SK-N-SH (cell line): ENCODE data around the gene POLA2. TPM values are rescaled to one million over a fixed set of nuclear protein-coding genes. Genes with fewer than 3 reads are reported as not detected.
A peak's percentile ranks its signal among the peaks of the same experiment; 100 is the strongest.

Experiments used
- CTCF ChIA-PET: fragments of 300-600, 350-600 bp; formaldehyde crosslinking; extraction: SDS; loops from one replicate; lab custom pipeline; 2021; lab: Yijun Ruan, JAX
- POLR2A ChIA-PET: fragments of 350-600 bp; sonication (Branson Sonifier 250); formaldehyde crosslinking; extraction: SDS; loops from one replicate; lab custom pipeline; 2020; ENCODE audit warnings: antibody characterized with exemption, inconsistent platforms; lab: Yijun Ruan, JAX
- DNase-seq: peaks from one replicate; pipeline ENCODE4 v3.0.0; 2012
- H2AFZ ChIP-seq: fragments of 200-600 bp; sonication (generic); 2 replicates; pipeline ENCODE4 v1.8.1; 2016; ENCODE audit warnings: antibody characterized with exemption, mild to moderate bottlenecking, low read depth
- H3F3A ChIP-seq: fragments of 200-600 bp; sonication (generic); replicated peaks from 2 replicates; pipeline ENCODE3; 2016; ENCODE audit warnings: antibody characterized with exemption, mild to moderate bottlenecking; ENCODE audit not compliant: insufficient read depth
- H3K27ac ChIP-seq, 2 experiments: fragments of 200-500 bp in 1 of 2; fragments of 200-600 bp in 1 of 2; sonication (Bioruptor generic) in 1 of 2; sonication (generic), shearing (Covaris generic) in 1 of 2; 2 replicates each; pipeline versions ENCODE4 v1.5.1 to v1.6.1; 2014 to 2016; ENCODE audit warnings: low read depth in 2 of 2, inconsistent platforms in 1 of 2, low read length in 1 of 2, mild to moderate bottlenecking in 1 of 2, mixed read lengths in 1 of 2
- H3K27me3 ChIP-seq: fragments of 200-600 bp; sonication (generic), shearing (Covaris generic); 2 replicates; pipeline ENCODE4 v1.6.1; 2016; ENCODE audit warnings: mixed run types; ENCODE audit not compliant: insufficient read depth
- H3K36me3 ChIP-seq, 2 experiments: fragments of 200-500 bp in 1 of 2; fragments of 200-600 bp in 1 of 2; sonication (Bioruptor generic) in 1 of 2; sonication (generic) in 1 of 2; replicated peaks in 1 of 2; 2 replicates each; pipeline versions ENCODE3 to v1.5.1; 2014 to 2016; ENCODE audit warnings: low read length in 1 of 2, mild to moderate bottlenecking in 1 of 2; ENCODE audit not compliant: insufficient read depth in 2 of 2, control insufficient read depth in 1 of 2
- H3K4me1 ChIP-seq, 2 experiments: fragments of 200-500 bp in 1 of 2; fragments of 200-600 bp in 1 of 2; sonication (Bioruptor generic) in 1 of 2; sonication (generic), shearing (Covaris generic) in 1 of 2; 2 replicates each; pipeline versions ENCODE4 v1.5.1 to v1.6.1; 2014 to 2016; ENCODE audit warnings: low read depth in 1 of 2, low read length in 1 of 2, mixed run types in 1 of 2; ENCODE audit not compliant: insufficient read depth in 2 of 2, control insufficient read depth in 1 of 2
- H3K4me2 ChIP-seq: fragments of 200-600 bp; sonication (generic), shearing (Covaris generic); 2 replicates; pipeline ENCODE4 v1.6.1; 2017; ENCODE audit warnings: mixed run types
- H3K4me3 ChIP-seq, 2 experiments: fragments of 200-500 bp in 1 of 2; fragments of 200-600 bp in 1 of 2; sonication (Bioruptor generic) in 1 of 2; sonication (generic), shearing (Covaris generic) in 1 of 2; 2 replicates each; pipeline versions ENCODE4 v1.5.1 to v1.8.1; 2014 to 2016; ENCODE audit warnings: low read depth in 2 of 2, inconsistent platforms in 1 of 2, low read length in 1 of 2, mild to moderate bottlenecking in 1 of 2, mixed read lengths in 1 of 2, moderate library complexity in 1 of 2
- H3K79me2 ChIP-seq: fragments of 200-600 bp; sonication (generic); 2 replicates; pipeline ENCODE4 v1.8.1; 2017; ENCODE audit warnings: mild to moderate bottlenecking; ENCODE audit not compliant: insufficient read depth
- H3K9ac ChIP-seq: fragments of 200-600 bp; sonication (generic); 2 replicates; pipeline ENCODE4 v1.6.1; 2017; ENCODE audit warnings: mixed run types
- H3K9me2 ChIP-seq: fragments of 200-600 bp; sonication (generic); 2 replicates; pipeline ENCODE4 v1.6.1; 2017; ENCODE audit warnings: mixed run types
- H3K9me3 ChIP-seq: fragments of 200-600 bp; sonication (generic); 2 replicates; pipeline ENCODE4 v1.6.1; 2017; ENCODE audit warnings: mixed run types, mild to moderate bottlenecking, moderate library complexity
- H4K20me1 ChIP-seq: fragments of 200-600 bp; sonication (generic); 2 replicates; pipeline ENCODE4 v1.6.1; 2017; ENCODE audit warnings: mild to moderate bottlenecking, mixed run types; ENCODE audit not compliant: insufficient read depth
- CHD2 ChIP-seq: fragments of 150-350 bp; IDR thresholded peaks from 2 replicates; pipeline ENCODE4 v1.6.1; 2018; ENCODE audit warnings: low read length; ENCODE audit not compliant: partially characterized antibody
- ELF1 ChIP-seq: IDR thresholded peaks from 2 replicates; pipeline ENCODE4 v1.4.0; 2012
- MXI1 ChIP-seq: IDR thresholded peaks from 2 replicates; pipeline ENCODE4 v1.6.1; 2012; ENCODE audit warnings: mild to moderate bottlenecking, low read depth, low read length, improper control_type of control experiment
- NFIC ChIP-seq: IDR thresholded peaks from 2 replicates; pipeline ENCODE4 v1.4.0; 2012; ENCODE audit warnings: borderline replicate concordance
- POLR2AphosphoS5 ChIP-seq: IDR thresholded peaks from 2 replicates; pipeline ENCODE4 v1.6.1; 2012; ENCODE audit warnings: low read depth, low read length
- TAF1 ChIP-seq: IDR thresholded peaks from 2 replicates; pipeline ENCODE4 v1.6.1; 2012; ENCODE audit warnings: low read depth, mild to moderate bottlenecking, low read length, moderate library complexity, borderline replicate concordance
- YY1 ChIP-seq: IDR thresholded peaks from 2 replicates; pipeline ENCODE4 v1.4.0; 2012; ENCODE audit warnings: low read depth, mild to moderate bottlenecking
- WGBS: methylation state at CpG from one replicate; pipeline ENCODE4 v1.1.6; 2017; ENCODE audit warnings: low lambda C conversion rate; 5-methylcytosine and 5-hydroxymethylcytosine counted together
- polyA plus RNA-seq, 3 experiments: library from polyadenylated mRNA; depleted of rRNA; stranded (reverse); fragments of >200 nt; gene quantifications; 2 replicates each; pipeline ENCODE4 v1.2.3, GENCODE V29; 2012
- TF ChIP-seq, protein P1 (sequence below): IDR thresholded peaks from 2 replicates; pipeline ENCODE4; 2012
- TF ChIP-seq, protein P2 (sequence below): IDR thresholded peaks from 2 replicates; pipeline ENCODE4 v1.6.1; 2012; ENCODE audit warnings: mild to moderate bottlenecking, low read depth, low read length, moderate library complexity

POLA2 gene
- polyA plus RNA-seq, 1 of the 3 experiments (the other 2 are of a cell fraction): 18.4 TPM

DNA sequence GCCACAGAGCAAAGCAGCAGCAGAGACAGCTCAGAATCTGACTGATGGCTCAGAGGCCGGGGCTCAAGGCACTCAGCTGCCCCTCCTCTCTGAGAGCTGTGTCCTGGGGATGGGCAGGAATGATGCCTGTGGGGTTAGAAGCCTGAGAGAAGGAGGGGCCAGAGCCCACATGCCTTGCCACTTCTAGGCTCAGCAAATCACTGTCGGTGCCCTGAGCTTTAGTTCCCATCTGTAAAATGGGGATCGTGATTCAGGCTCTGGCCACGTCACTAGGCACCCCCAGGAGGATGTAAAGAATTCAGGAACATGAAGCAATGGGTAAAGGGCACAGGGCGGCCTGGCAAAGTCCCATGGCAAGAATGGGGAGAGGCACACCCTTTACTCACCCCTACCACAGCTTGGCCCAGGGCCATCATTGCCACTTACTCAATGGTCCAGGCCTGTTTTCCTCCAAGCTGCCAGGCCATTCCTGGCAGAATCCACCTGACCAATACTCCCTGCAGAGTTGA is 49.5 kb downstream of the POLA2 start (continued):
- TF ChIP-seq, protein P1, sequence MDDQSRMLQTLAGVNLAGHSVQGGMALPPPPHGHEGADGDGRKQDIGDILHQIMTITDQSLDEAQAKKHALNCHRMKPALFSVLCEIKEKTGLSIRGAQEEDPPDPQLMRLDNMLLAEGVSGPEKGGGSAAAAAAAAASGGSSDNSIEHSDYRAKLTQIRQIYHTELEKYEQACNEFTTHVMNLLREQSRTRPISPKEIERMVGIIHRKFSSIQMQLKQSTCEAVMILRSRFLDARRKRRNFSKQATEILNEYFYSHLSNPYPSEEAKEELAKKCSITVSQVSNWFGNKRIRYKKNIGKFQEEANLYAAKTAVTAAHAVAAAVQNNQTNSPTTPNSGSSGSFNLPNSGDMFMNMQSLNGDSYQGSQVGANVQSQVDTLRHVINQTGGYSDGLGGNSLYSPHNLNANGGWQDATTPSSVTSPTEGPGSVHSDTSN: no peak
- TF ChIP-seq, all 33 proteins: peak for 0

DNA sequence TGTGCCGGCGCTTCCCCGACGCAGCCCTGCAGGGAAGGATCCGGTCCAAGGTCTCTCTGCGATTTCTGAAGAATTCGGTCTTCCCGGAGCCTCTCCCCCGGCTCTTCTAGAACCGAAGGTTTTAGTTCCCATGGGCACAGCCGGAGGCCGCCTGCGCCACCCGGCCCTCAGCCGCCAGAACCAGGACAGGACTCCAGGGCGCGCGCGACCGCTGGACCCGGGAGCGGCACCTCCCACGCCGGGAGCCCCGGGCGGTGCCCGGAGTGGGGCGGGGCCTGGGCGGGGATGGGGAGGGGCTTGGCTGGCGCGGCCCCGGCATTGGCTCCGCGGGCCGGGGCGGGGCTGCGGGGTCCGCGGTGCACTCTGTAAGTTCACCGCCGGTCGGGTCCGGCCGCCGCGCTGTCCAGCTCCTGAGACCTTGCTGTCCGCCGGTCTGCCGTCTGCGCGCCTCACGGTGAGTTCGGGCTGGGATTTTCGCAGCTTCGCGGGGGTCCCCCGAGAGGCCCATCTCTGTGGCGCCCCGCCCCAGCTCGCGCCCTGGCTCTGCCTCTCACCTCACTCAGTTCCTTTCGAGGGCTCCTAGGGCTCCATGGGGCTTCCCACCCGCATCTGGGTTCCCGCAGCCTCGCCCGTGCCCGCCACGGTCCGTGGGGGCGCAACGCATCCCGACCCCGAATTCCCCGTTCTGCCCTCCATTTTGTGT is 52.9 kb downstream of the POLA2 start, which contains the start of gene CDC42EP2:
Gene CDC42EP2, plus strand, starts transcription at position 366 of the 703 bp plus-strand sequence. CDS start 6,033 bp downstream, outside the sequence.
- Histone ChIP-seq H4K20me1 (peaks cover 24% of the 10 kb centered on the region), H3K4me2 (peak within 1 kb of the TSS; percentile 87), H3K9ac (peak within 1 kb of the TSS; percentile 84), H3K36me3 (no peaks in the 10 kb centered on the region), H3K4me1 (peaks cover 20 to 38% of the 10 kb centered on the region in 2 experiments; a peak in 2 of 4 replicates), H3K79me2 (peaks cover 42% of the 10 kb centered on the region), H2AFZ (peak within 1 kb of the TSS; percentile 93), H3K27ac (peak within 1 kb of the TSS; percentile 65 to 80), H3K9me3 (no peaks in the 10 kb centered on the region), H3F3A (peaks cover 5% of the 10 kb centered on the region), H3K27me3 (no peaks in the 10 kb centered on the region), H3K9me2 (no peaks in the 10 kb centered on the region), H3K4me3 (peak within 1 kb of the TSS; percentile 85 to 94)
- CTCF ChIA-PET: interaction anchor here (0.6 to 24.1 kb wide), 45 partner anchors 8 to 623 kb away, joined by 3 to 1118 read pairs (median 4); partner anchors contain the start of genes ARL2, CAPN1, DPF2 and POLA2
- TF ChIP-seq ELF1 (no peak), TAF1 (peak; percentile 54; the same call in 1 of the 2 replicates), POLR2AphosphoS5 (peak; percentile 73), NFIC (no peak), YY1 (0 out of 2 replicates have a peak, but pooled peaks have one; percentile 9), MXI1 (peak; percentile 22; the same call in 1 of the 2 replicates), CHD2 (peak; percentile 5)
- TF ChIP-seq, protein P2, sequence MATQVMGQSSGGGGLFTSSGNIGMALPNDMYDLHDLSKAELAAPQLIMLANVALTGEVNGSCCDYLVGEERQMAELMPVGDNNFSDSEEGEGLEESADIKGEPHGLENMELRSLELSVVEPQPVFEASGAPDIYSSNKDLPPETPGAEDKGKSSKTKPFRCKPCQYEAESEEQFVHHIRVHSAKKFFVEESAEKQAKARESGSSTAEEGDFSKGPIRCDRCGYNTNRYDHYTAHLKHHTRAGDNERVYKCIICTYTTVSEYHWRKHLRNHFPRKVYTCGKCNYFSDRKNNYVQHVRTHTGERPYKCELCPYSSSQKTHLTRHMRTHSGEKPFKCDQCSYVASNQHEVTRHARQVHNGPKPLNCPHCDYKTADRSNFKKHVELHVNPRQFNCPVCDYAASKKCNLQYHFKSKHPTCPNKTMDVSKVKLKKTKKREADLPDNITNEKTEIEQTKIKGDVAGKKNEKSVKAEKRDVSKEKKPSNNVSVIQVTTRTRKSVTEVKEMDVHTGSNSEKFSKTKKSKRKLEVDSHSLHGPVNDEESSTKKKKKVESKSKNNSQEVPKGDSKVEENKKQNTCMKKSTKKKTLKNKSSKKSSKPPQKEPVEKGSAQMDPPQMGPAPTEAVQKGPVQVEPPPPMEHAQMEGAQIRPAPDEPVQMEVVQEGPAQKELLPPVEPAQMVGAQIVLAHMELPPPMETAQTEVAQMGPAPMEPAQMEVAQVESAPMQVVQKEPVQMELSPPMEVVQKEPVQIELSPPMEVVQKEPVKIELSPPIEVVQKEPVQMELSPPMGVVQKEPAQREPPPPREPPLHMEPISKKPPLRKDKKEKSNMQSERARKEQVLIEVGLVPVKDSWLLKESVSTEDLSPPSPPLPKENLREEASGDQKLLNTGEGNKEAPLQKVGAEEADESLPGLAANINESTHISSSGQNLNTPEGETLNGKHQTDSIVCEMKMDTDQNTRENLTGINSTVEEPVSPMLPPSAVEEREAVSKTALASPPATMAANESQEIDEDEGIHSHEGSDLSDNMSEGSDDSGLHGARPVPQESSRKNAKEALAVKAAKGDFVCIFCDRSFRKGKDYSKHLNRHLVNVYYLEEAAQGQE: peak; percentile 86
- POLR2A ChIA-PET: interaction anchor here (0.6 to 2.4 kb wide), 17 partner anchors 10 to 194 kb away, joined by 3 to 26 read pairs (median 4); partner anchors contain the start of genes DPF2 and POLA2
- 3% methylated on average over 24 of the region's 74 CpGs for WGBS
- peak; percentile 97 for DNase-seq
